PC-9 (cell line): ENCODE measurements around the gene PRDM7. TPM values are rescaled to one million over a fixed set of nuclear protein-coding genes. Genes with fewer than 3 reads are reported as not detected.
A peak's percentile ranks its signal among the peaks of the same experiment; 100 is the strongest.

ENCODE experiments used
- BruUV-seq: library from RNA; stranded (reverse); fragments of 400-500 nt; replicated peaks from 2 replicates; lab custom pipeline; 2021; lab: Mats Ljungman, UMichigan
- CTCF ChIA-PET: fragments of 300-600 bp; sonication (Branson Sonifier 250); formaldehyde crosslinking; loops from one replicate; lab custom pipeline; 2022; ENCODE audit warnings: antibody characterized with exemption; lab: Charles Lee
- POLR2A ChIA-PET: fragments of 300-600 bp; sonication (Branson Sonifier 250); formaldehyde crosslinking; loops from one replicate; lab custom pipeline; 2022; ENCODE audit warnings: antibody characterized with exemption; ENCODE audit not compliant: unreplicated experiment; lab: Charles Lee
- DNase-seq, 2 experiments: peaks; one replicate each; pipeline versions ENCODE4 v3.0.0 to v3.0.0-alpha.2; 2015 to 2022; ENCODE audit warnings: mixed read lengths in 1 of 2
- H2AFZ ChIP-seq: fragments of 200-600 bp; sonication (generic); 2 replicates; pipeline ENCODE4 v1.8.1; 2017; ENCODE audit warnings: antibody characterized with exemption
- H3F3A ChIP-seq: fragments of 200-600 bp; sonication (generic); 2 replicates; pipeline ENCODE4 v1.8.1; 2017; ENCODE audit warnings: antibody characterized with exemption, mild to moderate bottlenecking, low read depth; ENCODE audit not compliant: insufficient read depth
- H3K27ac ChIP-seq: fragments of 200-600 bp; sonication (generic); 2 replicates; pipeline ENCODE4 v1.6.1; 2016; ENCODE audit warnings: mixed run types
- H3K27me3 ChIP-seq: fragments of 200-600 bp; sonication (generic); 2 replicates; pipeline ENCODE4 v1.6.1; 2016; ENCODE audit warnings: low read depth, mixed run types; ENCODE audit not compliant: insufficient read depth
- H3K36me3 ChIP-seq: fragments of 200-600 bp; sonication (generic); 2 replicates; pipeline ENCODE4 v1.6.1; 2016; ENCODE audit warnings: low read depth, mixed run types
- H3K4me1 ChIP-seq: fragments of 200-600 bp; sonication (generic); replicated peaks from 2 replicates; pipeline ENCODE4 v1.6.1; 2016; ENCODE audit warnings: mixed run types; ENCODE audit not compliant: insufficient read depth
- H3K4me2 ChIP-seq: fragments of 200-600 bp; sonication (generic); 2 replicates; pipeline ENCODE4 v1.6.1; 2017; ENCODE audit warnings: mixed run types
- H3K4me3 ChIP-seq: fragments of 200-600 bp; sonication (generic); 2 replicates; pipeline ENCODE4 v1.6.1; 2016; ENCODE audit warnings: mixed run types
- H3K79me2 ChIP-seq: fragments of 200-600 bp; sonication (generic); 2 replicates; pipeline ENCODE4 v1.6.1; 2017; ENCODE audit warnings: low read depth, mixed run types
- H3K9me2 ChIP-seq: fragments of 200-600 bp; sonication (generic); 2 replicates; pipeline ENCODE4 v1.8.1; 2017; ENCODE audit warnings: mild to moderate bottlenecking; ENCODE audit not compliant: insufficient read depth
- H3K9me3 ChIP-seq: fragments of 200-600 bp; sonication (generic); 2 replicates; pipeline ENCODE4 v1.8.1; 2016; ENCODE audit warnings: low read depth; ENCODE audit not compliant: insufficient read depth
- H4K20me1 ChIP-seq: fragments of 200-600 bp; sonication (generic); 2 replicates; pipeline ENCODE4 v1.8.1; 2017; ENCODE audit not compliant: insufficient read depth
- EZH2 ChIP-seq: fragments of 200-600 bp; sonication (generic); IDR thresholded peaks from 2 replicates; pipeline ENCODE4 v1.8.0; 2017; ENCODE audit warnings: antibody characterized with exemption, low read depth
- intact Hi-C: fragments of 100-400 bp; cut with micrococcal nuclease; formaldehyde crosslinking; loops from one replicate; pipeline ENCODE4 v1.10.0; 2022; ENCODE audit not compliant: unreplicated experiment
- total RNA-seq: library from RNA; stranded (reverse); gene quantifications from 2 replicates; pipeline ENCODE4 v1.2.3, GENCODE V29; 2021
- TF ChIP-seq, protein P1 (sequence below): fragments of 200-600 bp; sonication (generic); conservative IDR thresholded peaks from 2 replicates; pipeline ENCODE4 v1.6.1; 2017; ENCODE audit warnings: mixed run types, antibody characterized with exemption, mild to moderate bottlenecking, moderate library complexity

PRDM7 gene
- total RNA-seq, 1 experiment from 2014 or later, result not detected

DNA sequence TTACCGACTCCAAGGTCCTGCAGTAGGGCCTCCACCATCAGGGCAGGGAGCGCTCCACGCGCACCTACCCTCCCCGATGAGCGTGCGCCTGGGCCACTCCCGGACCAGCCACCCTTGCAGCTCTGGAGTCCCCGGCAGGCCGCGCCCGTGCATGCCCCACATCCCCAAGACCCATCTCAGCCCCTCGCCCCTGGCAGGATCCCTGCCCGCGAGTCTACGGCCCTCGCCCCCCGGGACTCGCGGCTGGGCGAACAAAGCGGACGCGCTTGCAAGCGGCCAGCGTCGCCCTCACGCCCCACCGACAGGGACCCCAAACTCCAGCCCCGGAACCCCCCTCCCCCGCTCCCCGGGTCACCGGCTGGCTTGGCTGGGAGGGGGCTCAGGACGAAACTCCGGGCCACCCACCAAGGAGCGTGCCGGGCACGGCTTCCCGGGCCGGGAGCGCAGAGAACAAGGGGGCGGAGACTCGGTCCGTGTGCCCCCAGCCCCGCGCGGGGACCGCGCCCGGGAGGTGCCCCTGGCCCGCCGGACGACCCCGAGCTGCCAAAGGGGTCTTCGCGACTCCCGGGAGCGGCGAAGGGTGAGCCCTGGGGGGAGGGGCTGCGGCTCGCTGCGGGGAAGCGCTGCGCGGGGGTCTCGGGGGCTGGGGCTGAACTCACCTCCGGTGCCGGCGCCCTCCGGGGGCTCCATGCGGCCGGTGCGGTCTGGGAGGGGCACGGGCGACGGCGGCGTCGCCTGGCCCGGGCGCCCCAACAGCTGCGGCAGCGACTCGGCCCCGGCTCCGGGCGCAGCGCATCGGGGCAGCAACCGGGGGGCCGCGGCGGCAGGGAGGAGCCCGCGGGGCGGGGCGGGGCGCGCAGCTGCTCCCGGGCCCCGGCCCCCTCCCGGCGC is 58.2 kb downstream of the PRDM7 start, which contains the start of gene DBNDD1:
DBNDD1 (minus strand) TSS at position 805 of the 891 bp plus-strand sequence; CDS start at position 690, 115 bp downstream.
- BruUV-seq, result no TSS peak
- Histone ChIP-seq H2AFZ (peak within 1 kb of the TSS; percentile 91), H3K4me3 (peak within 1 kb of the TSS; percentile 86), H4K20me1 (no peaks in the 10 kb centered on the region), H3K9me2 (no peaks in the 10 kb centered on the region), H3K27me3 (no peaks in the 10 kb centered on the region), H3F3A (peaks cover 32% of the 10 kb centered on the region), H3K4me2 (peak within 1 kb of the TSS; percentile 98), H3K4me1 (peaks cover 29% of the 10 kb centered on the region), H3K27ac (peak within 1 kb of the TSS; percentile 87), H3K9me3 (no peaks in the 10 kb centered on the region), H3K79me2 (peaks cover 36% of the 10 kb centered on the region), H3K36me3 (no peaks in the 10 kb centered on the region)
- CTCF ChIA-PET, result interaction anchor here (0.9 to 1.1 kb wide), 3 partner anchors 19 to 28 kb away, joined by 4 to 6 read pairs (median 4); no protein-coding TSS in a partner anchor
- POLR2A ChIA-PET, result interaction anchor here (0.6 to 1.0 kb wide), 5 partner anchors 13 to 505 kb away, joined by 3 to 29 read pairs (median 3); no protein-coding TSS in a partner anchor
- intact Hi-C loops, result no loop called here
- no peak for TF ChIP-seq EZH2
- TF ChIP-seq, protein P1, sequence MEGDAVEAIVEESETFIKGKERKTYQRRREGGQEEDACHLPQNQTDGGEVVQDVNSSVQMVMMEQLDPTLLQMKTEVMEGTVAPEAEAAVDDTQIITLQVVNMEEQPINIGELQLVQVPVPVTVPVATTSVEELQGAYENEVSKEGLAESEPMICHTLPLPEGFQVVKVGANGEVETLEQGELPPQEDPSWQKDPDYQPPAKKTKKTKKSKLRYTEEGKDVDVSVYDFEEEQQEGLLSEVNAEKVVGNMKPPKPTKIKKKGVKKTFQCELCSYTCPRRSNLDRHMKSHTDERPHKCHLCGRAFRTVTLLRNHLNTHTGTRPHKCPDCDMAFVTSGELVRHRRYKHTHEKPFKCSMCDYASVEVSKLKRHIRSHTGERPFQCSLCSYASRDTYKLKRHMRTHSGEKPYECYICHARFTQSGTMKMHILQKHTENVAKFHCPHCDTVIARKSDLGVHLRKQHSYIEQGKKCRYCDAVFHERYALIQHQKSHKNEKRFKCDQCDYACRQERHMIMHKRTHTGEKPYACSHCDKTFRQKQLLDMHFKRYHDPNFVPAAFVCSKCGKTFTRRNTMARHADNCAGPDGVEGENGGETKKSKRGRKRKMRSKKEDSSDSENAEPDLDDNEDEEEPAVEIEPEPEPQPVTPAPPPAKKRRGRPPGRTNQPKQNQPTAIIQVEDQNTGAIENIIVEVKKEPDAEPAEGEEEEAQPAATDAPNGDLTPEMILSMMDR, result no peak
- DNase-seq, result peak; percentile 39 to 46

DNA sequence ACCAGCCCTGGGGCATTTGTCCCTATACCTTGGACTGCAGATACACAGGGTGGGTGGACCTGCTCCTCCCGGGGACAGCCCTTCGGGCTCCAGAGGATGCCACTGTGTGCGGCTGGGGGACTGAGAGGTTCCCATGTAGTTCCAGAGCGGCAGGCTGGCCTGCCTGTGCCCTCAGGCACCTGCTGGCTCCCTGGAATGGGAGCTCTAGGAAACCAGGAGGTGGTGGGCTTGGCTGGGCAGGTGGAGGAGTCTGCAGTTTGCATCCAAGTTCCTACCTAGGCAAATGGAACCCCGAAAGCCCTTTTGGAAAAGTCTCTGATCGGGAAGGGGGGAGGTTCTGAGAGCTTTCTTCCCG is 58.9 kb downstream of the PRDM7 start:
- ChIA-PET POLR2A (interaction anchor here (0.6 kb wide), 2 partner anchors 27 to 504 kb away, joined by 3 read pairs; no protein-coding TSS in a partner anchor), CTCF (no interaction called here)
- peak in 1 of 2 experiments; percentile 34 for DNase-seq
- Histone ChIP-seq H3K27me3 (no peaks in the 10 kb centered on the region), H3F3A (peaks cover 32% of the 10 kb centered on the region), H2AFZ (peak overlapping the region; percentile 75; the same call in 1 of the 2 replicates), H3K4me2 (peak overlapping the region; percentile 91), H3K79me2 (peaks cover 32% of the 10 kb centered on the region), H3K4me1 (peaks cover 25% of the 10 kb centered on the region), H3K36me3 (no peaks in the 10 kb centered on the region), H3K4me3 (peak overlapping the region; percentile 69), H4K20me1 (no peaks in the 10 kb centered on the region), H3K27ac (no peak overlapping the region), H3K9me2 (no peaks in the 10 kb centered on the region), H3K9me3 (no peaks in the 10 kb centered on the region)
- no TSS peak for BruUV-seq
- intact Hi-C loops, result no loop called here
- no peak for TF ChIP-seq EZH2
- TF ChIP-seq, protein P1, result no peak

DNA sequence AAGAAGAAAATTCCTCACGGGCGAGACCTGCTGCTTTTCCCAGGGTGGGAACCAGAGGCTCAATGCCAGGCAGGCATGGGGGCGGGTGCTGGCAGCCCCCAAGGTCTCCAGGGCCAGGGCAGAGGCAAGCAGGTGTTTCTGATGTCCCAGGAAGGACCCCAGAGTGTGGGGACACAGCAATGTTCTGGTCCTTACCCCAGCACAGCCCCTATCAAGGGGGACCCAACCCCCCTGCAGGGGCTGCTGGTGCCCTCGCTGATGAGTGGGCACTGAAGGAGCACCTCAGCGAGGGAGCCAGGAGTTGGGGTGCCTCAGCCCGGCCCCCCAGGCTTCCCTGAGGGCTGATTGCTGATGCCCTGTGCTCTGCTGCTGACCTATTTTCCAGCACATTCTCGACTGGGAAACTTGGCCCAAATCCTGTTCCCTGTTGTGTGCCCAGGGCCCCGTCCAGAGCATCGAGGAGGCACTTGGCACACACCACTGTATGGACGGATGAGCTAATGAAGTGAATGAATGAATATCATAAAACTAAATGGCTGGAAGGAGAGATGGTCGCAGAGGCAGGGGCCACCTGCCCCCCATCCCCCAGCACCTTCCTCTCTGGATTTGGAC is 60.7 kb downstream of the PRDM7 start:
- ChIA-PET POLR2A (no interaction called here), CTCF (no interaction called here)
- peaks cover 16% of the 10 kb centered on the region for H3K4me1 ChIP-seq
- peaks cover 16% of the 10 kb centered on the region; the same call in 1 of the 2 replicates for H3K79me2 ChIP-seq
- BruUV-seq, result no TSS peak
- no peaks in the 10 kb centered on the region for H3K9me2 ChIP-seq
- no peaks in the 10 kb centered on the region for H3K9me3 ChIP-seq
- TF ChIP-seq, protein P1, result no peak
- TF ChIP-seq EZH2, result no peak
- no peak overlapping the region for H2AFZ ChIP-seq
- DNase-seq, result no peak
- intact Hi-C loops, result no loop called here
- H3K36me3 ChIP-seq, result no peaks in the 10 kb centered on the region
- H3F3A ChIP-seq, result peaks cover 29% of the 10 kb centered on the region
- no peaks in the 10 kb centered on the region for H4K20me1 ChIP-seq
- no peak overlapping the region for H3K27ac ChIP-seq
- H3K4me3 ChIP-seq, result no peak overlapping the region
- no peaks in the 10 kb centered on the region for H3K27me3 ChIP-seq
- H3K4me2 ChIP-seq, result no peak overlapping the region
